Measurements from ENCODE around the gene MCM3AP.

The MCM3AP gene

GRCh38 chr21:46325073-46325912, 39.9 kb upstream of the MCM3AP start:
- DNase-seq (ENCODE audit: extremely low read depth, low read depth) = no peak
- TF ChIP-seq CTCF (IDR thresholded peaks at IDR 0.05; ENCODE audit: low read depth, low read length) = peak; percentile 37

GRCh38 chr21:46324390-46325072, 39.1 kb upstream of the MCM3AP start:
- peak; percentile 2 for TF ChIP-seq CTCF (IDR thresholded peaks at IDR 0.05; ENCODE audit: low read depth, low read length)
- peak; percentile 54 for DNase-seq (ENCODE audit: extremely low read depth, low read depth)

GRCh38 chr21:46323710-46324389, 38.4 kb upstream of the MCM3AP start, which contains the start of the genes C21orf58 and PCNT:
C21orf58 (minus strand) TSS chr21:46323870; CDS start chr21:46322738, 1,132 bp downstream.
PCNT (plus strand) TSS chr21:46324156; CDS start chr21:46324229, 73 bp downstream.
- DNase-seq (ENCODE audit: extremely low read depth, low read depth) = peak; percentile 96
- TF ChIP-seq CTCF (IDR thresholded peaks at IDR 0.05; ENCODE audit: low read depth, low read length) = no peak

DNA sequence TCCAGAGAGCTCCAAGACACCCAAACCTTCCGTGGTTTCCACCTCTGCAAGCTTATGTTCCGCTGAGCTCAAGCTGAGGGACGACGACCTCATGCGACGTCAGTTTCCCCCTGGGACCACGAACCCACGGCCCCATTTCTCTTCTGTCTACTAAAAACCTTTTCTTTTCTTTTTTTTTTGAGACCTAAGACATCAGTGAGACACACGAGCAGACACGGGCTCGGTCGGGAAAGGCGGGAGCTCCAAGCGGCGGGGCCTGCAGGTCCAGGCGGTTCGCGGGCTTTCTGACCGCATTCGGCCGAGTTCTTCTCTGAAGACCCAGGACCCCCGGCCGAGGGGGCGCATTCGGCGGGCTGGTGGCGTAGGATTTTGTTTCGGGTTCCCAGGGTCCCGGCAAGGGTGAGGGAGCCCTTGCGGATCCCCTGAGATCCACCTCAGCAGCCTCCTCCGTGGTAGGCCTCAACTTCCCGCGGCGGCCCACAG, 37.9 kb upstream of the MCM3AP start:
- no peak for TF ChIP-seq CTCF (IDR thresholded peaks at IDR 0.05; ENCODE audit: low read depth, low read length)
- no peak for DNase-seq (ENCODE audit: extremely low read depth, low read depth)

DNA sequence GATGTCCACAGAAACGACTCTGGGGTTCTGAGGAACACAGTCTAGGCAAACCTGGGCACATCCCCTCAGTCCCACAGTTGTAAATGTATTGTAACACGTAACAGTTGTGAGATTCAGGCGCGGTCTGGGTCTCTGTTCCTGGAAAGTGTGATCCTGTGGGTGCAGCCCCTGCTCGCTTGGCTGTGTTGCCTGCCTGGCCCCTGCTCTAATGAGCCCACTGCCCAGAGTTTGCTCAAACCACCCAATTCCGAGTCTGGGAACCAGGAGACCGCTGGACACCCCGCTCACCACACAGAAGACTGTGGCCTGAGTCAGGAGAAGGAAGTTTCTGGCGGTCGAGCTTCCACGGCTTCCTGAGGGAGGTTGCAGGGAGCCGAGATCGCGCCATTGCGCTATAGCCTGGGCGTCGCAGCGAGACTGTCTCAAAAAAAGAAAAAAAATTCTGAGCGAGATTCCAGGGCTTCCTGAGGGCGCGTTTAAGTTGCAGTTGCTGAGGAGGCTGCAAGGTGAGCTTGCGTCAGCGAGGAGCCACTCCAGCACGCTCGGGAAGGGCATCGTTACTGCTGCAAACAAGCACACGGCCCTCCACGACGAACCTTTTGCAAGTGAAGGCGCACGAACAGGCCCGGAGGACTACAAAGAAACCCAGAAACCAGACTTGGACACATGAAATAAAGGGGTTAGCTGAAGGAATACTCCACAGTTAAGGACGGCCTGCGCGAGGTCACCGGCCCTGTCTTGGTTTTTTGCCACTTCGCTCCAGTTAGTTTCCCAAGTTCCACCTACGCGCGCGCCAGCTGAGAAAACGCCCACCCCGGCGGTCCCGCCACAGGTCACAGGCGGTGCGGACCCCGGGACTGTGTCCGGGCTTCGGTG, 37.2 kb upstream of the MCM3AP start:
- DNase-seq (ENCODE audit: extremely low read depth, low read depth) = no peak
- TF ChIP-seq CTCF (IDR thresholded peaks at IDR 0.05; ENCODE audit: low read depth, low read length) = no peak

- TF ChIP-seq CTCF (IDR thresholded peaks at IDR 0.05; ENCODE audit: low read depth, low read length) = no peak
These were observed 35.0 kb upstream of the MCM3AP start for GRCh38 chr21:46320331-46320801.

More at GRCh38 chr21:46320331-46320801, 35.0 kb upstream of the MCM3AP start:
- no peak for DNase-seq (ENCODE audit: extremely low read depth, low read depth)
